DMS53 treated with DMSO at 0.1 percent for 48 hours (cell line): ENCODE results near the gene ZNF25.
"Not testable (repeated sequence)": the region's sequence is repeated elsewhere in the genome, so short reads cannot be mapped to it uniquely, and the experiment has no call there.

ENCODE experiments used
- DNase-seq: peaks from one replicate; lab custom pipeline; 2025; ENCODE audit not compliant: unreplicated experiment; lab: John Stamatoyannopoulos, UW

Gene ZNF25

DNA sequence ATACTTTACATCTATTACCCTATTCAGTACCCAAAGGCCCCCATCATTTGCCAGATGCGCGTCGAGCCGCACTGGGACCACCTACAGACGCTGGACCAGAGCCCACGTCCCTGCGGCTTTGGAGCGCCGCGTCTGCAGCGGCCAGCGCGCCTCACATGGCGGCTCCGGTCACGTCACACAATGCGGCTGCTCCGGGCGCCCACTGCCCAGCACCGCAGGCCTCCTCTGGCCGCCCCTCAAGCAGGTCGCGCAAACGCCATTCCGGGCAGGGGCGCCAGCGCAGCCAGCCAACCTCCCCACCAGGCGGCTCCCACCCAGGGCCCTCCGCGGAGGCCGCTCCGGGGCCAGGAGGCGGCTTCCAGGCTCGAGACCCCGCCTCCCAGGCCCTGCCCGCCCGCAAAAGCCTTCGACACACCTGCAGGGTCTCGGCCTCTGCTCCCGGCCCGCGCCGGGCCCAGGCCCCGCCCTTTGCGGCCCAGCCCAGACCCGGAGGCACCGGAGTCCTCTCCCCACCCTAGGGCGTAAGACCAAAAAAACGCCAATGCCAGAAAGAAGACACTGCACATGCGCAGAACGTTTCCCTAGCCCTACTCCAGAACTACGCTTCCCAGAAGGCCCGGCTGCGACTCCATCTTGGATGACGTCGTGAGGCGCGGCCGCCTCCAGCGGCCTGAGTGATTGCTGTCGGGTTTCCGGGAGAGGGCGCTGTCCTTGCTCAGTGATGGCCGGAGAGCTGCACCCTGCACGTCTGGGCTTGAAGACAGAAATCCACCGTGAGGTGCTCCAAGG is at the start of gene ZNF25:
ZNF25 (minus strand) TSS at position 557 of the 789 bp plus-strand sequence. CDS start 4,925 bp downstream, outside the sequence.
- peak; percentile 97 for DNase-seq

GRCh38 chr10:38025283-38025682 is 48.8 kb upstream of the ZNF25 start:
- no peak for DNase-seq

GRCh38 chr10:38019124-38019523 is 42.7 kb upstream of the ZNF25 start:
- DNase-seq = not testable (repeated sequence)

GRCh38 chr10:38016354-38016753 is 39.9 kb upstream of the ZNF25 start:
- no peak for DNase-seq

- peak; percentile 95 for DNase-seq
Measured at GRCh38 chr10:38010119-38010903, 33.9 kb upstream of the ZNF25 start, which contains the start of gene ZNF33A. TSS of gene ZNF33A (plus strand) at chr10:38010675. CDS start at chr10:38012342, 1,667 bp downstream.

DNA sequence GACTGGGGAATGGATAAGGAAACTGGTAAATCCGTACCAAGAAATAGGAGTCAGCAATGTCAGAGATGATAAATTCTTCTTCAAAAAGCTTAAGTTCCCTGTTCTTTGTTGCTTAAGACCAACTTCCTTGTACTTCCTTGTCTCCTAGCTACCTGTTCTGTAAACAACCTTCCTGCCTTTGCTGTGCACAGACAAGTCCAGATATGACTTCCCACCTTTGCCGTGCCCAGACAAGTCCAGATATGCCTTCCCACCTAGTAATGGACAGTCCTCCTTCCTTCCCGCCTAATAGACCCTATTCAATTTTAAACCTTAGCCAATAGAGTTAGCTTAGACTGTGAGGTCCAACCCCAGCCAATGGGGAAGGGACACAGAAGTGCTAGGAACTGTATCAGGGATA is 31.5 kb upstream of the ZNF25 start:
- no peak for DNase-seq

DNA sequence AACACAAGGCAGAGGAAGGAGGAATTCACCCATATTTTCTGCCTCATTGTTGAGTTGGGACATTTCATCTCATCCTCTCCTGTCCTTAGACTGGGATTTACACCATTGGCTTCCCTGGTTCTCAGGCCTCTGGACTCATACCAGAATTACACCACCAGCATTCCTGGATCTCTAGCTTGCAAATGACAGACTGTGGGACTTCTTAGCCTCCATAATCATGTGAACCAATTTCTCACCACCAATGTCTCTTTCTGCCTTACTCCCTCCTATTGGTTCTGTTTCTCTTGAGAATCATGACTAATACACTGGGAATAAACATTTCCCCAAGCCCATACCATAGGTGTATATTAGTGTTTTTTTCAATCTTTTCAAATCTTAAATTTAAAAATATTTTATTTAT is 31.1 kb upstream of the ZNF25 start:
- DNase-seq = no peak

DNA sequence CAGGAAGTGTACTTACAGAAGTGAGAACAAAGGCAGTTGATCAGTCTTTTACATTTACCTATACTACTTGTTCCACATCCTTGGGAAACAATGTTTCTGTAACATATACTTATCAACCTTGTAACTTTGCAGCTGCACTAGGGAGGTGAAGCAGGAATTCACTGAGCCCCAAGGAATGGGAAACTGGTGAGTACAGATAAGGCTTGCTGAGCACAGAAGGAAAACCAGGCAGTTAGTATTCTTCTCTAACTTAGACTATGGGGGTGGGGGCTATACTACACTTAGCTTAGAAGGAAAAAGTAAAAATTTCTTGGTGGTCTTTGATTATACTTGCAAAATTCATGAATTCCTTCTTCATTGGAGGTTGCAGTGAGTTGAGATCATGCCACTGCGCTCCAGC is 27.1 kb upstream of the ZNF25 start:
- DNase-seq = no peak

- DNase-seq = no peak
Measured at GRCh38 chr10:38003026-38003425, 26.6 kb upstream of the ZNF25 start.

- not testable (repeated sequence) for DNase-seq
Measured at GRCh38 chr10:38000474-38000873, 24.0 kb upstream of the ZNF25 start.

DNA sequence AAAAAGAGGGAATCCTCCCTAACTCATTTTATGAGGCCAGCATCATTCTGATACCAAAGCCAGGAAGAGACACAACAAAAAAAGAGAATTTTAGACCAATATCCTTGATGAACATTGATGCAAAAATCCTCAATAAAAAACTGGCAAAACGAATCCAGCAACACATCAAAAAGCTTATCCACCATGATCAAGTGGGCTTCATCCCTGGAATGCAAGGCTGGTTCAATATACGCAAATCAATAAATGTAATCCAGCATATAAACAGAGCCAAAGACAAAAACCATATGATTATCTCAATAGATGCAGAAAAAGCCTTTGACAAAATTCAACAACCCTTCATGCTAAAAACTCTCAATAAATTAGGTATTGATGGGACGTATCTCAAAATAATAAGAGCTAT is 22.5 kb upstream of the ZNF25 start:
- not testable (repeated sequence) for DNase-seq

DNA sequence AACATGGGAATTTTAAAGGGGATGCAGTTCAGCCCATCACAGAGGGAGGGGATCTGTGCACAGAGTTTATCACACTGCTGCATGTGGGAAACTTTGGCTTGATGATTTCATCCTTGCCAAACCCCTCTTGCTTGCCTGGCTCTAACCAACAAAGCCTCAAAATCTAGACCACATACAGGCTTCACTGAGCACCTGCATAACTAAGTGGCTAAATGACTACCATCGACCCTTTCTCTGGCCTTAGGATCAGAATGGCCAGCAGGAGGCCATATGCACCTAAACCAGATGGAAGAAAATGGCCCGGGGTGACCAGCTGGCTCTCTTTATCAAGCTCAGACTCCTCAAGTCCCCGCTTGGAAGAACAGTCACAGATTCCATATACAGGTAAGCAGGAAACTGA is 15.6 kb upstream of the ZNF25 start:
- no peak for DNase-seq

DNA sequence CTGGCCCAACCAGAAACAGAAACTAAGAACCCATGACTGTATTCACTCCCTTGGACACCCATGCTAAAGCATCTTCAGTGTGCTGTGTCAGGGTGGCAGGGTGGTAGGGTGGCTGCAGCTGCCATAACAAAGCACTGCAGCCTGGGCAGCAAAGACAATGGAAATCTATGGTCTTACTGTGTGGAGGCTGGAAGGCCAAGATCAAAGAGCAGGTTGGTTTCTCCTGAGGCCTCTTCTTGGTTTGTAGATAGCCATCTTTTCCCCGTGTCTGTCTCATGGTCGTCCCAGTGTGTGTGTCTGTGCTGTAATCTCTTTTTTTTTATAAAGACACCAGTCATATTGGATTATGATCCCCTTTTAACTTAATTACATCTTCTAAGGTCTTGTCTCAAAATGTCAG is 15.2 kb upstream of the ZNF25 start:
- no peak for DNase-seq

DNA sequence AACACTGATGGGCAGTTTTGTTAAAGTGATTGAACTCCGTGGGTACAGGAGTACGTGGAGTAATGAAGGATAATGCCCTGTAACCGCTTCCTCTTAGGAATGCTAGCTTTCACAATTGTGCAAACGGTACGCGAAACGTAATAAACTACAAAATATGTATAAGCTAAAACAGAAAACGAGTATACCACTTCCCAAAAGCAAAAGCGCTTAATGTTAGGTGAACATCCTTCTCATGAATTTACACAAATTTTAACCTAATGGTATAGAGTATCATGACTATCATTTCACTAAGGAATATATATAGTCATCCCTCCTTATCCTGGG is 395 bp upstream of the ZNF25 start:
- DNase-seq = no peak

GRCh38 chr10:37975401-37975991 is 951 bp downstream of the ZNF25 start:
- DNase-seq = peak; percentile 10

DNA sequence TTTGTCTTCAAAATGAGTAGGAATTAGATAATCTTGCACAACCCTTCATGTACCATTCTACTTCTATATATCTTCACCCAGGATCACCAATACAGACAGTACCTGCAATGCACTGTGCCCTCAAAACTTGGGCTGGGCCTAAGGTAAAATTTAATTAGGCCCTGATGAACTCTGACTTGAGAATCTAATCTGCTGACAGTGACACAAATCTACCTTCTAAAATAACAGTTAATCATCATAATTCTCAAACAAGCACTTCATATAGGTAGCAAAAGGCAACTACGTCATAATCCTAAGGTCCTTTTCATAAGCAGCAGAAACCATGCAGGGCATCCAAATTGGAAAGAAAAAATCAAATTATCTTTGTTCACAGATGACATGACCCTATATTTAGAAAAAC is 4.1 kb downstream of the ZNF25 start:
- no peak for DNase-seq

DNA sequence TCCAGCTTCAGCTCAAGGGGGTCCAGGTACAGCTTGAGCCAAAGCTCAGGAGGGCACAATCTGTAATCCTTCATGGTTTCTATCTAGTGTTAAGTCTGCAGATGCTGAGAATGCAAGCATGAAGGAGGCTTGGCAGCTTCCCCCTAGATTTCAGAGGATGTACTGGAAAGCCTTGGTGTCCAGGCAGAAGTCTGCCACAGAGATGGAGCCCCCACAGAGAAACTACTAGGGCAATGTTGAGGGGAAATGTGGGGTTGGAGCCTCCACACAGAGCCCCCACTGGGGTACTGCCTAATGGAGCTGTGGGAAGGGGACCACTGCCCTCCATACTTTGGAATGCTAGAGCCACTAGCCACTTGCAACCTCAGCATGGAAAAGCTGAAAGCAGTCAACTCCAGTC is 11.4 kb downstream of the ZNF25 start:
- no peak for DNase-seq

DNA sequence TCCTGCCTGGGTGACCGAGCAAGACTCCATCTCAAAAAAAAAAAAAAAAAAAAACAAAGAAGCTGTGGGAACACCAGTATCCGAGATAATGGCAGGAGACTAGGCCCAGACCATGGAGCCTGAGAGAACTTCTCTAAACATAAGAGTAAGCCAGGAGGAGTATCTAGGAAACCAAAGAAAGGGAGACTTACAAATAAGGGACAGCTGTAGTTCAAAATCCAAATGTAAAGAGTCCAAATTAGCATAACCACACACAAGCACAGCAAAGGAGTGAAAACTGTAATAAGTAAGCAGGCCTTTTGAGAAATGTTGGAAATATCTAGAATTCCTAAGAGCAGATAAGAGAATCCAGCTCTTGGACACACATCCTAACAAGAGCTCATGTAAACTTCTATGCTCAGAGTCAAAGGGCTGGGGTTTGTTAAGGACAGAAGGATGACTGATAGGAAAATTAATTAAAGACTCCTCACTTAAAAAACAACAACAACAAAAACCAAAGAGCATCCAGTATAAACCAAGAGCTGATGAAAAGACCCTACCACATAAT is 15.8 kb downstream of the ZNF25 start:
- DNase-seq = no peak

DNA sequence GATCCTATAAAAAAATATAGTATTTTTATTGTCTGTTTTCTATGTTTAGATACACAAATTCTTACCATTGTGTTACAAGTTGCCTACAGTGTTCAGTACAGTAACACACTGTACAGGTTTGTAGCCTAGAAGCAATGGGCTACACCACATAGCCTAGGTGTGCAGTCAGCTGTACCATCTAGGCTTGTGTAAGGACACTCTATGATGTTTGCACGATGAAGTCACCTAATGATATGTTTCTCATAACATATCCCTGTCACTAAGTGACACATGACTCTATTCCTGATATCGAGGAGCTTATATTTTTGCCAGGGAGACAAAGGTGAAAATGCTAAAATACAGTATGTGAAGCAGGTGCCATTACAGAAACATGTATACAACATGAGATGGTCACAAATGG is 18.6 kb downstream of the ZNF25 start:
- no peak for DNase-seq

GRCh38 chr10:37952926-37953325 is 23.5 kb downstream of the ZNF25 start:
- no peak for DNase-seq

- no peak for DNase-seq
Measured at GRCh38 chr10:37952043-37952755, 24.2 kb downstream of the ZNF25 start.
